GM19099 (cell line): ENCODE measurements around the gene CACNA1H.

ENCODE experiments used
- POLR2A ChIP-seq: IDR thresholded peaks from 3 replicates; pipeline ENCODE4 v1.6.1; 2011; ENCODE audit warnings: low read depth; ENCODE audit not compliant: insufficient read length; ENCODE audit errors: extremely low read depth

The CACNA1H gene

DNA sequence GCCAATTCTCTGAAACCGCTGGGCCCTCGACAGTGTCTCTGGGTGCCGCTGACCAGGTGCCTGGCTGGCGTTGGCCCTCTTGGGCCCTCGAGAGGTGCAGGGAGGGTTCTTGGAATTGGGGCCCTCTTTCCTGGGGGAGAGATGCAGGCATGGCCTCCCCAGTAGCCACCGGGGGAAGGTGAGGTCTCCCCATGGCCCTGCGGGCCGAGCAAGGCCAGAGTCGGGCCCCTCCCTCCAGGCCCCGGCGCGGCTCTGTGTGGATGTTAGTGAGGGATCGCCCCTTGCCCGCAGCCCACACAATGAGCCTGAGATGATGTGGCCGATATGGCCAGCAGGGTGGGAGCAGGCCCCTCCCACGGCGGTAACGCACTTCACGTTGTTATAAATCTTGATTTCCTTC, 33.8 kb upstream of the CACNA1H start:
- TF ChIP-seq POLR2A: no peak

DNA sequence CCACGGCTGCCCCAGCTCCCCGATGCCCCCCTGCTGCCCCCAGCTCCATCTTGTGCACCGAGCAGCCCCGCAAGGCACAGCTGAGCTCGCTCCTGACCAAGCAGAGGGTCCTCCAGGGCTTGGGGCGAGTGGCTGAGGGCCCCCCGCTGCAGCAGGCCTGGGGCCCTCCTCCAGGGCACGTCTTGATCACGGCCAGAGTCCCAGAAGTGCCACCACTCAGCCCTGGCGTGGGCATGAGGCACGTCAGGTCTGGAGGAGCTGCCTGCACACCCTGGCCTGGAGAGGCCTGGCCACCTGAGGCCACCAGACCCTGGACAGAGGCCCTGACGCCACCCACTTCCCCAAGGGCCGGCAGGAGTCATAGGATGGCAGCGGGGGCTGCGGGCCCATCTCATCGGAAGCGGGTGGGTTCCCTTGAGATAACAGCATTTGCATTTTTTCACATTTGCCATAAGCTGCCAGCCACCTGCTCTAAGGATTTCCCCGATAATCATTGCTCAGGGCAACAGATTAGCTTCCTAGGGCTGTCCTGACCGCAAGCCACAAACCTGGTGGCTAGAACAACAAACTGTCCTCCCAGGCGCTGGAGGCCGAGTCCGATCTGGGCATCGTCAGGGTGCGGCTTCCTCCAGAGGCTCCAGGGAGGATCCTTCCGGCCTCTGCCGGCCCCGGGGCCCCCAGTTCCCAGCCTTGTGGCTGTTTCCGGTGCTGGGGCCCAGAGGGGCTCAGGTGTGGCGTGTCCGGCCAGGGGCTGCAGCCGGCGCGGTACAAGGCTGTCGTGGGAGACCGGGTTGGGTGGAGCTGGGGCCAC, 32.9 kb upstream of the CACNA1H start:
- TF ChIP-seq POLR2A: no peak

DNA sequence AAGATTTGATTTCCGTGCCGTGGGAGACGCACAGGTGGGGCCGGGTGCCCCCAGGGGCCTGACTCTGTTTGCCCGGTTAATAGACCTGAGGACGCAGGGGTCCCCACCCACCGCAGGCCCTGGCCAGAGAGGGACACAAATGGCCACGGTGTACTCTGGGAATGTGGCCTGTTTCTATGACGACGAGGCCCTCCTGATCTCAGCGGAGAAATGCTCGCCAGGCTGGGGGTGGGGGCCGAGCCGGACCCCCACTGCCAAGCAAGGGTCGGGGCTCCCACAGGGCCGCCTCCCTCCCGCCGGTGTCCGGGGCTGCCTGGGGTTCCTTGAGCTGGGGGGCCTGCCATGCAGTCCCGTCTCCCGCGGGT, 32.3 kb upstream of the CACNA1H start:
- no peak for TF ChIP-seq POLR2A

DNA sequence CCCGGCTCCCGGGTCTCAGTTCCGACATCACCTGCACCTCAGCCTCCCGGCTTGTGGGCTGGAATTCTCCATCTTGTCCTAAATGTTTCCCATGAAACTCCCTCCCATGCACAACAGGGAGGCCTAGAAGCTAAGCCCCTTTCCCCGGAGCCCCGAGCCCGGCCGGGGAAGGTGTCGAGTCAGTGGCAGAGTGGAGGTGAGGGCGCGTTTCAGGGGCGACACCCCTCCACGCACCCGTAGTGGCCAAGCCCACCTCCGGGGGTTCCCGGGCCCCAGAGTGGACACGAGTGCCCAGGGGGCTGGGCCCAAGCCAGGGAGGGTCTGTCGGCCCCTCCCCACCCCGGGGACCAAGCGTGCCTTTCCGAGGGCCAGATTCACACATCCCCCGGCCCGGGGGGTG, 31.9 kb upstream of the CACNA1H start:
- TF ChIP-seq POLR2A: no peak

DNA sequence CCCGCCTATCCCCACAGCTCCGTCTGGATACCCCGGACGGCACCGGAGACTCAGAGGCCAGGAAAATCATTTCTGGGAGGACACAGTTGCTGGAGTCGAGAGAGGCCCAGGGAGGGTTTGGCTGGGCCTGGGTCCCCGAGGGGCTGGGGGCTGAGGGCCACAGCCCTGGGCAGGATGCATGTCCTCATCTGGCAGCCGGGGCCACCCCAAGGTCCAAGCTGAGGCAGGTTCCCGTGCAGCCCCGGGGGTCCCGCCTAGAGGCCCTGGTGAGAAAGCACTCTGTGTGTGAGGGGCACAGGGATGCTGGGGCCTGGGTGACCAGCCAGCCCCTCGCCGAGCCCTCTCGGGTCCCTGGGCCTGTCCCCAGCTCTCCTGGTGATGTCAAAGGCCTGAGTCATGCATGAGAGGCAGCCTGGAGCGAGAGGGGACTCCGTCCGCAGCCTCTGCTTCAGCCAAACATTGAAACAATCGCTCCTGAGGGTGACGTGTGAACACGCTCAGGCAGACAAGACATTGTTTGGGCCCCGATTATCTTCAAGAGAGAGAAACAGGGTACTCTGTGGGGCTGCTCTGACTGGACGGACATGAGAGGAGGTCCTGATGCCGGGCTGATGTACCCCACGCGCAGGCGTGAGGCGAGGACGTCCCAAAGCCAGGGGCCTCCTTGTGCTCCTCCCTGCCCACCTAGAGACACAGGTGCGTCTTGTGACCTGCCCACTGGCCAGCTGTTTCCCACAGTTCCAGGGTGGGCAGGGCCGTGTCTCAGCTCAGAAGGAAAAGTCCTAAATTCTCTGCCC, 31.1 kb upstream of the CACNA1H start:
- TF ChIP-seq POLR2A: no peak

DNA sequence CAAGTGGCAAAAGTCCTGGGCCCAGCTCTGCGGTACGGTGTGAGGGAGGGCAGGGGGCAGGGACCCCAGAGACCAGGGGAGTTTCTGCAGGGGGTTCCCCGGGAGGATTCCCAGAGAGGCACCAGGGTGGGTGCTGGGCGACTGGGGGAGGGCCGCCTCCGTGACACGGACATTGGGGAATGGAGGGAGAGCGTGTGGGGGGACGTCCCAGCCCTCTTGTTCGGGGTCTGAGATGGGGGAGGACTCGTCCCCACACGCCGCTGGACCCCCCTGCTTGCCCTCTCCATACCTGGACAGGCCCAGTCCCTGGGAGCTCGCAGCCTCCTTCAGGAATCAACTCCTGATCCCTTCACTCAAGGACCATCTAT, 30.5 kb upstream of the CACNA1H start:
- TF ChIP-seq POLR2A: no peak

DNA sequence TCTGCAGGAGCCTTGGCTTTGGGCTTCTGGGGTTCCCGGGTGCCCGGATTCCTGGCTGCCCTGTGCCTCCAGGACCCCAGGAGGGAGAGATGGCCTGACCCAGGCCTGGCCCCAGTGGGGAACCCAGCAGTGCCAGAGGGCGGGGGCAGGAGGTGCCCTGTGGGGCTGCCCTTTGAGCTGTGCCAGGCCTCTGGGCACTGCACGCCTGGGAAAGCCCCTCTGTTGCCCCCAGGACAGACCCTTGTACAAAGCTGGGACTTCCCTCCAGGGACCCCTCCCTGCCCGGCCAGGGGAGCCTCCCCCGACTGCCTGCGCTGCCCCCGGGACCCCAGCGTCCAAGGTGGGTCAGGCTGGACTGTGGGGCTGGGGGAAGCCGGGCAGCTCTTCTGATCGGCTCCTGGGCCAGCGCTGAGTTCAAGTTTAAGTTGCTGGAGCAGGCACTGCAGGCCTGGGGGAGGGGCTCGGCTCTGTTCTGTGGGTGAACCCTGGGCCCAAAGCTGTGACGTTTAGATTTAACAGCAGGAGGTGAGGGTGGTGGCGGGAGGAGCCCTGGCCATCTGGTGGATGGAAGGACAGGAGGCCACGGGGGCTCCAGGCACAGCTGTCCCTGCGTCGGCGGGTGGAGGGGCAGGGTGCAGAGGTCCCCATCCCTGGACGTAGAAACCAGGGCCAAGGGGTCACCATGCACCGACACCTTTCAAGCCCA, 29.2 kb upstream of the CACNA1H start:
- no peak for TF ChIP-seq POLR2A

DNA sequence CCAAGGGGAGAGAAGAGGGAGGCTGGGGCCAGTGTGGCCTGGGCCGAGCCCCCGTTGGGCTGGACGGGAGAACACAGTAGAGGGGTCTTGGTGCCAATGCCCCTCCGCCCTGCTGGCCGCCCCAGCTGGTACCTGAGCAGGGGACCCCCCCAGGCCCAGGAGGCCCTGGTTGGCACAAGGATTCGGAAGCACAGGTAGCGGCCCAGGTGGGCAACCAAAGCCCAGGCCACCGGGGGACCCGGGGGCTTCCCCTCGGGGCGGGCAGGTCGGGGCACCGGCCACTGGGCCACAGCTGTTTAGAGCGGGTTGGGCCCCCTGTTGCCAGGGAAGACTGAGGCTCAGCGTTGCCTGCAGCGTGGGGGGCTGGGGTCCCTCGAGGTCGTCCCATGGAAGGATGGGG, 28.6 kb upstream of the CACNA1H start:
- no peak for TF ChIP-seq POLR2A

DNA sequence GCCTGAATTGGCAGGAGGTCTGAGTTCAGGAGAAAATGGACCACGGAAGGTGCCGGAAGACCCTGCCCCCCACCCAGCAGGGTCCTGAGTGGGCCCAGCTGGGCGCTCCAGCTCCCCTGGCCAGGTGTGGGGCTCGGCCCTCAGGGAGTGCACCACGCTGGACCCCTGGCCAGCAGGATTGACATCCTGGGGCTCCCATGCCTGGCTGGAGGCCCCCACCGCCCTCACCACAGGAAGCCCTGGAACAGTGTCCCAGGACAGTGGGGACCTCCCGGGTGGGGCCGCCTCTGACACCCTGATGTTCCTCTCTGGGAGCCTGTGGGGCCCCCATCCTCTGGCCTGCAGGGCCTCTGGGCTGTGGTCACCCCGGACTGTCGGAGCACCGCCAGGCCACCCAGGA, 28.1 kb upstream of the CACNA1H start:
- TF ChIP-seq POLR2A: no peak

DNA sequence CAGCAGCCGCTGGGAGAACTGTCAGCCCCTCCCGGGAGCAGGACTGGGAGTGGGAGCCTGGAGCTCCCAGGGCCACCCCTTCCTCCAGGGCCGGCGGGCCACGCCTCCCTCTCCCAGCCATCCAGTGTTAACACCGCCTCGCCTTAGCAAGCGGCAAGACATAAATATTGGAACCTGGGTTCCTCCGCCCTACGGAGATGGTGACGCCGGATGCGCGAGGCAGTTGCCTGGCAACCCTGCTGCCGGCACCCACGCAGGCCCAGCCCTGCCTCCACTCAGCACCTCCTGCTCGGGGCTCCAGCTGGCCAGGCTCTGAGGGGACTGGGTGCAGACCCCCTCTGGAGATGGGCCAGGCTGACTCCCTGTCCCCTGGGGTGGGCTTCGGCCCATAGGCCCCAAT, 27.4 kb upstream of the CACNA1H start:
- TF ChIP-seq POLR2A: no peak

DNA sequence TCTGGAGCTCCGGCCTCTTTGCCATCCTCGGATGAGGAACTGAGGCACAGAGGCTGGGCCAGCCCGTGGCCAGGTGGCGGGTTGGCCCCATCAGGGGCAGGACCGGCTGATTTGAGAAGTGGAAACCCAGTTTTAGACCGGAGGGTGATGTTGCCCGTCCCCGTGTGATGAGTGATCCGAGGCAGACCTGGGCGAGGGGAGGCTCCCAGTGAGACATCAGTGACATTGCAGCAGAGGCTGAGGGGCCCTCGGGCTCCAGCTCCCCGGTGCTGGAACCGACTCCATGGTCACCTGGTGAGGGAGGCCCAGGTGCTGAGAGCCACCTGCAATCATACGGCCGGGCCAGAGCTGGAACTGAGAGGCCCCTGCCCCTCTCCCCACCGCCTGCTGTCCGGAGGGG, 26.9 kb upstream of the CACNA1H start:
- TF ChIP-seq POLR2A: no peak

DNA sequence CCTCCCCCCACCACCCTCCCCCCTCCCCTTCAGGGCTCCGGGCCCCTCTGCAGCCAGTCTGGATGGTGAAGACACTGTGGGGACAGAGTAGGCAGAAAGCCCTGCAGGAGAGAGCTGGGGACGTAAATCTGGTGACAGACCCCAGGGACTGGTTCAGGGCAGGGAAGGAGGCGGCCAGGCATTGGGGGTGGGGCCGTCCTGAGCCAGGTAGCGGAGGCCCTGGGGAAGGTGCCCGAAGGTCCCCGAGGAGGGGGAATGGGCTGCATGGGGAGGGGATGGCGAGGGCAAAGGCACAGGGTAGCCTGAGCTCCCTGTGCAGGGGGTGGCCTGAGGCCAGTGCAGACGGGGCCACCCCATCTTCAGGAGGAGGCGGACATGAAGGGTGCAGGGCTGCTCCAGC, 26.3 kb upstream of the CACNA1H start:
- no peak for TF ChIP-seq POLR2A

DNA sequence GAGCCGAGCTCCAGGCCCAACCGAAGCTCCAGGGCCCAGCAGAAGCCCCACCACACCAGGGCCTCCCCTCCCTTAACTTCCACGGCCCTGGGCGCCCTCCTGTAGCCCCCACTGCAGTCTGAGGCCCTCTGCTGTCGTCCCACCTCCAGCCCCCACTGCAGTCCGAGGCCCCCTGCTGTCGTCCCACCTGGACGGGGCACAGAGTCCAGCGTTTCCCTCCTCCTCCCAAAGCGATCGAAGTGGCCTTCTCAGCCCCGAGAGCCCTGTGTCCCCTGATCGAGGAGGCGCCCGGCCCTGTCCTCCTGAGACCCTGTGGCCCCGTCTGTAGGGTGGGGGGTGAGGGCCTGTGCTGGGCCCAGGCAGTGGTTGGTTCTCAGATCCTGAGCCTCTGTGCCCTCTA, 25.8 kb upstream of the CACNA1H start:
- TF ChIP-seq POLR2A: no peak

DNA sequence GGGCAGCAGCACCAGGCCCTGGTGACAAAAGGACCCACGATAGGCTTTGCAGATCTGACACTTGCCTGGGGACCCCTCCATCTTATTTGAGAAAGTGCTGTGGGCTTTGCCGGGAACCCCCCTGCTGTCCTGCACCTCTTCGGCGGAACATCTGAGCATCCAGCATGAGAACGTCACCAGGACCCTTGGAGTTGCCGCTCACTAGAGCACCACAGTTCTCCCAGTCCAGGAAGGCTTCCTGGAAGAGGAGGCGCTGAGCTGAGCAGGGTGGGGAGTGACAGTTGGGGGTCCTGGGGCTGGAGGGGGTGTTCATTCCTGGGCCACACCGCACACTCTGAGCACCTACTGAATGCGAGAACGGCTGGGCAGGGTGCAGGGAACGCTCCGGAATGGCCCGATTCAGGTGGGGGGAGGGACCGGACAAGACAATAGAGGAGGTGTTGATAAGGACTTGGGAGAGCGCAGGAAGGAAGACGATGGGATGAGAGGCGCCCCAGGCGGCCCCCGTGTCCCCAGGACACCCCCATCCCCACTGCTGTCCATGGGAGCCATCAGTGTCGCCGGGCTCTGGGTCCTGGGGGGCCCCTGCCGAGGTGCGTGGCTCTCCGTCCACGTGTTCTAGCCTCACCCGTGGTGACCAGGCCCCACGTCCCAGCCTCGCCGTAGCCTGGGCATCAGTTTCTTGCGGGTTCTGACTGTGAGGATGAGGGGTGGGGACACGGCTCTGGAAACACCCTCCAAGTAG, 24.8 kb upstream of the CACNA1H start:
- no peak for TF ChIP-seq POLR2A
